ENCODE results near the gene SENP5. TPM values are rescaled to one million over a fixed set of nuclear protein-coding genes. Genes with fewer than 3 reads are reported as not detected.

SENP5 gene
- total RNA-seq, 2 donors from 2014 or later, result 13.2 to 46.8 TPM

- WGBS, 2 donors, result 86 to 88% methylated on average over 24 to 28 of the region's 28 CpGs
- DNase-seq (no peak), ATAC-seq (no peak)
- no peaks in the 10 kb centered on the region for H3K36me3 ChIP-seq (replicated peaks in 1 of 2; ENCODE audit: insufficient read depth in 1 of 2, low read depth in 2 of 2)
- TF ChIP-seq POLR2A (IDR thresholded peaks at IDR 0.05), result no peak
- TF ChIP-seq, protein P1, sequence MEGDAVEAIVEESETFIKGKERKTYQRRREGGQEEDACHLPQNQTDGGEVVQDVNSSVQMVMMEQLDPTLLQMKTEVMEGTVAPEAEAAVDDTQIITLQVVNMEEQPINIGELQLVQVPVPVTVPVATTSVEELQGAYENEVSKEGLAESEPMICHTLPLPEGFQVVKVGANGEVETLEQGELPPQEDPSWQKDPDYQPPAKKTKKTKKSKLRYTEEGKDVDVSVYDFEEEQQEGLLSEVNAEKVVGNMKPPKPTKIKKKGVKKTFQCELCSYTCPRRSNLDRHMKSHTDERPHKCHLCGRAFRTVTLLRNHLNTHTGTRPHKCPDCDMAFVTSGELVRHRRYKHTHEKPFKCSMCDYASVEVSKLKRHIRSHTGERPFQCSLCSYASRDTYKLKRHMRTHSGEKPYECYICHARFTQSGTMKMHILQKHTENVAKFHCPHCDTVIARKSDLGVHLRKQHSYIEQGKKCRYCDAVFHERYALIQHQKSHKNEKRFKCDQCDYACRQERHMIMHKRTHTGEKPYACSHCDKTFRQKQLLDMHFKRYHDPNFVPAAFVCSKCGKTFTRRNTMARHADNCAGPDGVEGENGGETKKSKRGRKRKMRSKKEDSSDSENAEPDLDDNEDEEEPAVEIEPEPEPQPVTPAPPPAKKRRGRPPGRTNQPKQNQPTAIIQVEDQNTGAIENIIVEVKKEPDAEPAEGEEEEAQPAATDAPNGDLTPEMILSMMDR (IDR thresholded peaks at IDR 0.05), result no peak
- no peaks in the 10 kb centered on the region for H3K9me3 ChIP-seq
- peaks cover 18% of the 10 kb centered on the region for H3K4me1 ChIP-seq
- H3K4me3 ChIP-seq, result no peak overlapping the region
- H3K27ac ChIP-seq, result no peak overlapping the region
- intact Hi-C loops (cut with DNase I), result no loop called here
- H3K27me3 ChIP-seq, result no peaks in the 10 kb centered on the region
These were observed 80.2 kb downstream of the SENP5 start for GRCh38 chr3:196947860-196948441.

DNA sequence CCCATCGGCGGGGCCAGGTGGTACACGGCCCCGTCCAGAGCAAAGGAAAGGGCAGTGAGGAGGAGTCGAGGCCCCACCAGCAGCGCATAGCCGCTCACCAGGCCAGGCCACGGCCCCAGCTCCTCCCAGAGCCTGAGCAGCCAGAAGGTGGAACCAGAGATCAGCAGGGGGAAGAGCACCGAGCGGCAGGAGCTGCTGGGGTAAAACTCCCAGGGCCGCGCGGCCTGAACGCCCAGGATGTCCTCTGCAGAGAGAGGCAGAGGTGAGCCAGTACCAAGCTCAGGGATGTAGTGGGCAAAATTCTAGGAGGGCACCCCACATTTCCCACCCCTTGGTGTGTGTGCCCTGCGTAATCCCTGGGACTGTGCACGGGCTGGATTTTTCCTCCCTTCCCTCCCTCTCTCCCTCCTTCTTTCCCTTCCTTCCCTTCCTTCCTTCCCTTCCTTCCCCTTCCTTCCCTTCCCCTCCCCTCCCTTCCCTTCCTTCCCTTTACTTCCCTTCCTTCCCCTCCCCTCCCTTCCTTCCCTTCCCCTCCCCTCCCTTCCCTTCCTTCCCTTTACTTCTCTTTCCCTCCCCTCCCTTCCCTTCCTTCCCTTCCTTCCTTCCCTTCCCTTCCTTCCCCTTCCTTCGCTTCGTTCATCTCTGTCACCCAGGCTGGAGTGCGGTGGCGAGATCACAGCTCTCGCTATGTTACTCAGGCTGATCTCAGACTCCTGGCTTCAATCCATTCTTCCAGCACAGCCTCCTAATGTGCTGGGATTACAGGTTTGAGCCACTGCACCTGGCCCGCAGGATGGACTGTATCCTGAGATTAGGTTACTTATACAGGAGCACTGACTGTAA lies 80.9 kb downstream of the SENP5 start:
- WGBS, 2 donors, result 60 to 61% methylated on average over 9 to 20 of the region's 22 CpGs
- Histone ChIP-seq H3K9me3 (no peaks in the 10 kb centered on the region), H3K27me3 (no peaks in the 10 kb centered on the region), H3K27ac (no peak overlapping the region), H3K36me3 (replicated peaks in 1 of 2; ENCODE audit: insufficient read depth in 1 of 2, low read depth in 2 of 2) (no peaks in the 10 kb centered on the region), H3K4me3 (no peak overlapping the region), H3K4me1 (peaks cover 11% of the 10 kb centered on the region)
- intact Hi-C loops (cut with DNase I), result no loop called here
- no peak for DNase-seq
- no peak for ATAC-seq
- TF ChIP-seq POLR2A (IDR thresholded peaks at IDR 0.05), result no peak
- TF ChIP-seq, protein P1 (IDR thresholded peaks at IDR 0.05), result no peak

GRCh38 chr3:196949285-196949619 lies 81.5 kb downstream of the SENP5 start:
- no peak for DNase-seq
- Histone ChIP-seq H3K36me3 (replicated peaks in 1 of 2; ENCODE audit: insufficient read depth in 1 of 2, low read depth in 2 of 2) (no peaks in the 10 kb centered on the region), H3K4me3 (no peak overlapping the region), H3K4me1 (peaks cover 6% of the 10 kb centered on the region), H3K27ac (no peak overlapping the region), H3K9me3 (no peaks in the 10 kb centered on the region), H3K27me3 (no peaks in the 10 kb centered on the region)
- TF ChIP-seq POLR2A (IDR thresholded peaks at IDR 0.05), result no peak
- TF ChIP-seq, protein P1 (IDR thresholded peaks at IDR 0.05), result no peak
- no peak for ATAC-seq
- 84 to 86% methylated on average over 6 of the region's 6 CpGs for WGBS, 2 donors
- intact Hi-C loops (cut with DNase I), result no loop called here

DNA sequence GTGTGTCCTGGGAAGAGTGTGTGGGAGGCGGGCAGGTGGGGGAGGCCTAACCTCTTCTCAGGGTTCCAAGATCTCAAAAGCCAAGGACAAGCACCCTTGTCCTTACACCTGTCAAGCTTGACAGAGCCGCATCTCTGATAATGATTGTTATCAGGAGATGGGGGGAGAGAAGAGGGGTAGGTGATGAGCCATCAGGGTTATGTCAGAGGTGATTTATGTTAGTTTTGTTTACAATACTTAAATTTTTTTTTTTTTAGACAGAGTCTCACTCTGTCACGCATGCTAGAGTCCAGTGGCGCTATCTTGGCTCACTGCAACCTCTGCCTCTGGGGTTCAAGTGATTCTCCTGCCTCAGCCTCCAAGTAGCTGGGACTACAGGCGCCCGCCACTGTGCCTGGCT lies 82.0 kb downstream of the SENP5 start:
- 92 to 96% methylated on average over 6 of the region's 6 CpGs for WGBS, 2 donors
- DNase-seq (no peak), ATAC-seq (no peak)
- intact Hi-C loops (cut with DNase I), result no loop called here
- Histone ChIP-seq H3K4me3 (no peak overlapping the region), H3K4me1 (peaks cover 1% of the 10 kb centered on the region), H3K9me3 (no peaks in the 10 kb centered on the region), H3K27ac (no peak overlapping the region), H3K36me3 (replicated peaks in 1 of 2; ENCODE audit: insufficient read depth in 1 of 2, low read depth in 2 of 2) (no peaks in the 10 kb centered on the region), H3K27me3 (no peaks in the 10 kb centered on the region)
- TF ChIP-seq, protein P1 (IDR thresholded peaks at IDR 0.05), result no peak
- no peak for TF ChIP-seq POLR2A (IDR thresholded peaks at IDR 0.05)
